Mesothelial cell of epicardium (in vitro differentiated cells): ENCODE measurements around the gene ZACN. TPM values are rescaled to one million over a fixed set of nuclear protein-coding genes. Genes with fewer than 3 reads are reported as not detected.

Source experiments
- DNase-seq, 2 experiments: peaks; one replicate each; pipeline ENCODE4 v3.0.0; 2021; ENCODE audit warnings: low spot score in 2 of 2; ENCODE audit not compliant: unreplicated experiment in 2 of 2
- H3K27ac Mint-ChIP-seq: 2 replicates; pipeline ENCODE4 v1.8.0; 2021; ENCODE audit warnings: mixed read lengths
- H3K27me3 Mint-ChIP-seq: 2 replicates; pipeline ENCODE4 v1.8.0; 2021; ENCODE audit warnings: low read depth, mixed read lengths
- H3K36me3 Mint-ChIP-seq: 2 replicates; pipeline ENCODE4 v1.8.0; 2021; ENCODE audit warnings: mixed read lengths
- H3K4me1 Mint-ChIP-seq: 2 replicates; pipeline ENCODE4 v1.8.0; 2021; ENCODE audit warnings: mixed read lengths
- H3K4me3 Mint-ChIP-seq: 2 replicates; pipeline ENCODE4 v1.8.0; 2021; ENCODE audit warnings: mild to moderate bottlenecking, moderate library complexity, mixed read lengths
- H3K9me3 Mint-ChIP-seq: 2 replicates; pipeline ENCODE4 v1.8.0; 2021; ENCODE audit warnings: mixed read lengths
- CTCF ChIP-seq: fragments of 200-600 bp; sonication (generic); IDR thresholded peaks from one replicate; pipeline ENCODE4 v1.5.0; 2021; ENCODE audit warnings: antibody characterized with exemption; ENCODE audit not compliant: unreplicated experiment
- total RNA-seq: library from RNA; stranded (reverse); gene quantifications from 3 replicates; pipeline ENCODE4 v1.2.1, GENCODE V29; 2021

The ZACN gene
- 0.18 TPM in 1 of 3 replicates, not detected in the others for total RNA-seq

- Mint-ChIP-seq H3K4me1 (peaks cover 55% of the 10 kb centered on the region), H3K27ac (no peak within 1 kb of the TSS), H3K9me3 (no peaks in the 10 kb centered on the region), H3K36me3 (no peaks in the 10 kb centered on the region), H3K27me3 (peaks cover 61% of the 10 kb centered on the region), H3K4me3 (no peak within 1 kb of the TSS)
- no peak for TF ChIP-seq CTCF
- DNase-seq = no peak
These were observed at the start of gene ZACN for GRCh38 chr17:76078860-76079534. Gene ZACN (plus strand): TSS chr17:76079182. CDS start chr17:76079265, 83 bp downstream.

DNA sequence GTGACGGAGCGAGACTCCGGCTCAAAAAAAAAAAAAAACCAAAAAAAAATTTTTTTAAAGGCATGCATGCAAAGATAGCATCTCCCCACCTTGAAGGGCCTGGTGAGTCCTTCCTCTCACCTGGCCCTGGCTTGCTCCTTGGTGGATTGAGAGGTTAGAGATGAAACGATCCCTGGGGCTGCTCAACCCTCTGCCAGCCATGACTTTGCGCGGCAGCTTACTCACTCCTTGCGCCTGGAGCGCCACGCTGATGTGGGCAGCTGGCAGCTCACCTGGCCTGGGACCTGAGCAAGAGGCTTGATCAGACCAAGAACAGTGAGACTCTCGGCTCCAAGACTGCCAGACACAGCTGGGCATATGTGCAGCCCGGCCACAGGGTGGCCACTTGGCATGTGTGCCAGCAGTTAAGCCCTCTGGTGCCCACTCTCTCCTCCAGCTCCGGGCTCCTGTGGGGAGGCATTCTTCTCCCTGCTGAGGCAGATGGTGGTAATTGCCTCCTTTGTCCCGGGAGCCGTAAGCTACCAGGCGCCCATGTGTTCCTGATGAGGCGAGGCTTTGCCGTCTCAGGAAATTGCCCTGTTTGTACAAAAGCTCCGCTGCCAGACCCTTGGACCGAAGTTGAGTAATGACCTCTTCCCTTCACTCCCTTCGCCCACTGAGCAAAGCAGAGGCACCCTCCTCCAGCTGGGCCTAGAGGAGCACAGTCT lies 46.8 kb upstream of the ZACN start:
- no peaks in the 10 kb centered on the region for H3K36me3 Mint-ChIP-seq
- DNase-seq = no peak
- H3K4me1 Mint-ChIP-seq = peaks cover 15% of the 10 kb centered on the region
- H3K9me3 Mint-ChIP-seq = peaks cover 3% of the 10 kb centered on the region
- no peaks in the 10 kb centered on the region for H3K27me3 Mint-ChIP-seq
- H3K27ac Mint-ChIP-seq = no peak overlapping the region
- TF ChIP-seq CTCF = no peak
- no peak overlapping the region for H3K4me3 Mint-ChIP-seq

GRCh38 chr17:76032780-76033108 lies 46.2 kb upstream of the ZACN start:
- no peaks in the 10 kb centered on the region for H3K36me3 Mint-ChIP-seq
- peaks cover 11% of the 10 kb centered on the region for H3K4me1 Mint-ChIP-seq
- peaks cover 3% of the 10 kb centered on the region for H3K9me3 Mint-ChIP-seq
- H3K27ac Mint-ChIP-seq = no peak overlapping the region
- DNase-seq = no peak
- no peak for TF ChIP-seq CTCF
- H3K27me3 Mint-ChIP-seq = no peaks in the 10 kb centered on the region
- no peak overlapping the region for H3K4me3 Mint-ChIP-seq

- DNase-seq = no peak
- Mint-ChIP-seq H3K27ac (no peak overlapping the region), H3K27me3 (no peaks in the 10 kb centered on the region), H3K4me3 (no peak overlapping the region), H3K36me3 (peaks cover 3% of the 10 kb centered on the region), H3K4me1 (peaks cover 11% of the 10 kb centered on the region), H3K9me3 (peaks cover 3% of the 10 kb centered on the region)
- no peak for TF ChIP-seq CTCF
These were observed 45.8 kb upstream of the ZACN start for GRCh38 chr17:76033139-76033538.

DNA sequence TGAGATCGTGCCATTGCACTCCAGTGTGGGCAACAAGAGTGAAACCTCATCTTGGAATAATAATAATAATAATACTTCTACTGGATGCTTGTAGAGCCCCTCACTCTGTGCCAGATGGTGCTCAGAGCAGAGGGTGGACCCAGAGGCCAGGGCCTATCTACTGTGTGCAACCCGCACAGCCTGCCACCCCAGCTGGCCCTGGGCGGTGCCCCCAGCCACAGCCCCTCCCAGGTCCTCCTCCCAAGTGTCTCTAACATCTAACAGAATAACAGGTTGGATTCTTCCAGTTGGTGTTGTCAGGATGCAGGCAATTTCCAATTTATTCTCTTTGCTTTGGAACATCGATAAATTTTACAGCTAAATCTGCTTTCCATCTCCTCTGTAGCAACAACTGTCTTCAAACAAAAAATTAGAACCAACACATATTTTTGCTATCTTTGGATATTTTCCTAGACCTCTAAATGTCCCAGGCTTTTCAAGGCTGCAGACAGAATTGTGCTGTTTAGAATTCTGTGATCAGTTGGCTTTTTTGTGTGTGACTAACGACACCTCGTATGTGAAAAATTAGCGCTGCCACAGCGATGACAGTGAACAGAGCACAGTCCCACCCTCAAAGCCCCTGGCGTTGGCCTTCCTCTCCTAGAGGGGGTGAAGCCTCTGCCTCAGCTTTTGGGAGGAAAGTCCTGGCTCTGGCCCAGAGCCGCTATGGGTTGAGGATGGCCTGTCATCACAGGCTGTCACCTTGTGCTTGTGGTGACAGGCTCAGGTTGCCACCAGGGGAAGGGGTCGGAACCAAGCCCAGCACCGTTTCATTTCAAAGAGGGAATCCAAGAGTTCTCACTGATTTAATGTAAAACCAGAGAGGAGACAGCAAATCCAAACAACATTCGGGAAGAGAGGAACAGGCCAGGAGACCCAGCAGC lies 44.3 kb upstream of the ZACN start:
- no peak overlapping the region for H3K4me3 Mint-ChIP-seq
- H3K9me3 Mint-ChIP-seq = peaks cover 3% of the 10 kb centered on the region
- TF ChIP-seq CTCF = no peak

More for the DNA sequence above, 44.3 kb upstream of the ZACN start:
- Mint-ChIP-seq H3K4me1 (peaks cover 5% of the 10 kb centered on the region), H3K27ac (no peak overlapping the region), H3K36me3 (peaks cover 17% of the 10 kb centered on the region), H3K27me3 (no peaks in the 10 kb centered on the region)
- DNase-seq = no peak
